T-helper 1 cell treated with Interleukin-12 subunit alpha and Interleukin-12 subunit beta and Interleukin-4 antibody, amounts not matched to agents 30 ng/mL and 1 ng/mL, for 36 hours (primary cell): Measurements from ENCODE around the gene SRMS. TPM values are rescaled to one million over a fixed set of nuclear protein-coding genes. Genes with fewer than 3 reads are reported as not detected.

ENCODE experiments used
- intact Hi-C: fragments of 100-400 bp; cut with micrococcal nuclease; formaldehyde crosslinking; loops from one replicate; pipeline ENCODE4 v1.15.1; 2024
- total RNA-seq: library from RNA; stranded (reverse); gene quantifications from 2 replicates; pipeline ENCODE4 v1.2.3, GENCODE V29; 2022

Gene SRMS
- total RNA-seq, 1 donor from 2014 or later: not detected

DNA sequence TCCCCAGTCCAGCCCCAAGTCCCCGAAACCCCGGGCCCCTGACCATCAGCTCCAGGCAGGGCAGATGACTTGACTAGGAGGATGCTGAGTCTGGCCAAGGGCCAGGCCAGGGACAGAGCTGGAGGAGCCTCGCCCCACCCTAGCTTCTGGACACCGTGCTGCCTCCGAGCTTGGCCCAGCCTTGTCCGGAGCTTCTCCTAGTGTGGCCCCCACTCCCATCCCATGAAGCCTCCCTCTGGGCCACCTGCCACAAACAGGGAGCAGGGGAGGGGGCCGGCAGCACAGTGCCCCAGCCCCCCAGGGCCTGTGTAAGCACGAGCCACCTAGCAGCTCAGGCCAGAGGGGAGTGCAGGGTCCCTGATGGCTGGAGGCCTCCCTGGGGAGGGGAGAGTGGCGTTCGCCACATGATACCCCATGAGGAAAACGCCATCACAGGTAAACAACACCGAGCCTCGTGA lies 54.0 kb downstream of the SRMS start:
- intact Hi-C loops: no loop called here

DNA sequence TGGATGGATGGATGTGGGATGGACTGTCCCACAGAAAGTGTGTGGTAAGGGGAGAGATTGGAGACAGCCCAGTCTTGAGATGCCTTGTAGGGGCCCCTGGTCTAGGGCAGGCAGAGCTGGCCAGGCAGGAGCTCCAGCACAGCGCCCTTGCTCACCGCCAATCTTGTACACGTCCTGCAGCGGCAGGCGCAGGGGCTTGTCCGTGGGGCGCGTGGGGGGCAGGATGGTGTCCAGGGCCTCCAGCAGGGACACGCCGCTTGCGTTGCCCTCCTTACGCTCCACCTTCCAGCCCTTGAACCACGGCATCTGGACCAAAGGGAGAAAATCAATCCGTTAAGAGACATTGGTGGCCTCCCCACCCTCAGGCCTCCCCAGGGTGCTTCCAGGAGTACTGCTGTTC lies 54.6 kb downstream of the SRMS start:
- intact Hi-C loops: no loop called here

DNA sequence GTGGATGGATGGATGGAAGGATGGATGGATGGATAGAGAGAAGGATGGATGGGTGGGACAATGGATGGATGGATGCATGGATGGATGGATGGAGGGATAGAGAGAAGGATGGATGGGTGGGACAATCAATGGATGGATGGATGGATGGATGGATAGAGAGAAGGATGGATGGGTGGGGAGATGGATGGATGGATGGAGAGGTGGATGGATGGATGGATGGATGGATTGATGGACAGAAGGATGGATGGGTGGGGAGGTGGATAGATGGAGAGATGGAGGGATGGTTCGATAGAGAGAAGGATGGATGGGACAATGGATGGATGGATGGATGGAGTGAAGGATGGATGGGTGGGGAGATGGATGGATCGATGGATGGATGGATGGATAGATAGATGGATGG lies 55.0 kb downstream of the SRMS start:
- intact Hi-C loops: no loop called here

DNA sequence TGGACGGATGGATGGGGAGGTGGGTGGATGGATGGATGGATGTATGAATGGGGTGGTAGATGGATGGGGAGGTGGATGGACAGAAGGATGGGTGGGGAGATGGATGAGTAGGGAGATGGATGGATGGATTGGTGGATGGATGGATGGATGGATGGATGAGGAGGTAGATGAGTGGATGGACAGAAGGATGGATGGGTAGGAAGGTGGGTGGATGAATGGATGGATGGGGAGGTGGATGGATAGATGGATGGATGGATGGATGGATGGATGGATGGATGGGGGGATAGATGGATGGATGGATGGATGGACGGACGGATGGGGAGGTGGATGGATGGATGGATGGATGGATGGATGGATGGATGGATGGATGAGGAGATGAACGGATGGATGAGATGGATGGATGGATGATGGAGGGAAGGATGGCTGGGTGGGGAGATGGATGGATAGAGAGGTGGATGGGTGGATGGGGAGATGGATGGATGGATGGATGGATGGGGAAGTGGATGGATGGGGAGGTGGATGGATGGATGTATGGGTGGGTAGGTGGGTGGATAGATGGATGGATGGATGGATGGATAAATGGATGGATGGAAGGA lies 55.8 kb downstream of the SRMS start:
- intact Hi-C loops: no loop called here

DNA sequence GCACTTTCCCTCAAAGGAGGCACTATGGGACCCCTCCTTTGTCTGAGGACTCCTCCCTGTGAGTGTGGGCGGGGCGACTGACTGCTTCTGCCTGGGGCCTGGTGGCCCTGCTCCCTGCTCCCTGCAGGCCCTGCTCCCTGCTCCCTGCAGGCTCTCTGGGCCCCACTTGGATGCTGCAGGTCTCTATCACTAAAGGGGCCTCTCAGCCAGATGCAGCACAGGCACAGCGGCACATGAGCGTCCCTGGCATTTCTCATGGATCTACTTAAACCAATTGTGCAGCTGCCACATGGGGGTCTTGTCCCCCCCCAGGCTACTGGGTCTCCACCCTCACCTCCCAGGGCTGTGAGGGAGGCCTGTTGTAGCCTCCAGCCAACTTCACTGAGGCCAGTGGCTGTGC lies 56.5 kb downstream of the SRMS start:
- intact Hi-C loops: no loop called here

Other genes with a start within 250 kb of the SRMS start
- gene CHRNA4, start 186.4 kb downstream of the SRMS start, total RNA-seq: not detected in 2 replicates
- not detected in 2 replicates for gene KCNQ2, start 75.1 kb downstream of the SRMS start, total RNA-seq
- gene EEF1A2, start 48.7 kb downstream of the SRMS start, total RNA-seq: 1.2 and 1.6 TPM in 2 replicates
- 137 and 141 TPM in 2 replicates for gene PPDPF, start 27.0 kb downstream of the SRMS start, total RNA-seq
- 1.2 TPM in 2 replicates for gene PTK6, start 10.4 kb downstream of the SRMS start, total RNA-seq
- gene FNDC11, start 6.4 kb upstream of the SRMS start, total RNA-seq: 0.27 and 0.49 TPM in 2 replicates
- 118 and 120 TPM in 2 replicates for gene HELZ2, start 26.5 kb upstream of the SRMS start, total RNA-seq
- gene GMEB2, start 79.4 kb upstream of the SRMS start, total RNA-seq: 15.5 and 16.8 TPM in 2 replicates
- 14.3 and 15.5 TPM in 2 replicates for gene STMN3, start 105.7 kb upstream of the SRMS start, total RNA-seq
- 43.1 and 47.5 TPM in 2 replicates for gene RTEL1, start 110.6 kb upstream of the SRMS start, total RNA-seq
- gene TNFRSF6B, start 148.9 kb upstream of the SRMS start, total RNA-seq: not detected in 2 replicates
- gene ARFRP1, start 160.2 kb upstream of the SRMS start, total RNA-seq: 67.0 and 74.5 TPM in 2 replicates
- gene ZGPAT, start 160.3 kb upstream of the SRMS start, total RNA-seq: 46.5 and 50.4 TPM in 2 replicates
- gene LIME1, start 188.9 kb upstream of the SRMS start, total RNA-seq: 73.8 and 77.7 TPM in 2 replicates
- 66.1 and 70.4 TPM in 2 replicates for gene SLC2A4RG, start 192.0 kb upstream of the SRMS start, total RNA-seq